Measurements from ENCODE around the gene TLL1.

Gene TLL1

DNA sequence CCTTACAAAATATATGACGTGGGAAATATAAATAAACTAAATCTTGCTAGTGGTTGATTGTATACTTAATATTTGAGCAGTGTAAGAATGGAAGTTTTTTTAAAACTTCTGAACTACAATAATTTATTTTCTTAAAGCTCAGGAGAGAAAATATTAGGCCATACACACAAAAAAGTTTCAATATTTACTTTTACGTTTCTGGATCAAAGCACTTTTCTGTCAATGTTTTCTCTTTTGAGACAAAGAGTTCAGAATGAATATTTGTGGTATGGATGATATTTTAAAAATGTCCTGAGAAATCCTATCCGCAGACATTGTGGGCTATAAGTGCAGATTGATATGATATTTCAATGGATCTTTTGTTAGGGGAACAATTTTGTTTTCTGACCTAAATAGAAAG lies 109.9 kb downstream of the TLL1 start:
- DNase-seq: no peak

DNA sequence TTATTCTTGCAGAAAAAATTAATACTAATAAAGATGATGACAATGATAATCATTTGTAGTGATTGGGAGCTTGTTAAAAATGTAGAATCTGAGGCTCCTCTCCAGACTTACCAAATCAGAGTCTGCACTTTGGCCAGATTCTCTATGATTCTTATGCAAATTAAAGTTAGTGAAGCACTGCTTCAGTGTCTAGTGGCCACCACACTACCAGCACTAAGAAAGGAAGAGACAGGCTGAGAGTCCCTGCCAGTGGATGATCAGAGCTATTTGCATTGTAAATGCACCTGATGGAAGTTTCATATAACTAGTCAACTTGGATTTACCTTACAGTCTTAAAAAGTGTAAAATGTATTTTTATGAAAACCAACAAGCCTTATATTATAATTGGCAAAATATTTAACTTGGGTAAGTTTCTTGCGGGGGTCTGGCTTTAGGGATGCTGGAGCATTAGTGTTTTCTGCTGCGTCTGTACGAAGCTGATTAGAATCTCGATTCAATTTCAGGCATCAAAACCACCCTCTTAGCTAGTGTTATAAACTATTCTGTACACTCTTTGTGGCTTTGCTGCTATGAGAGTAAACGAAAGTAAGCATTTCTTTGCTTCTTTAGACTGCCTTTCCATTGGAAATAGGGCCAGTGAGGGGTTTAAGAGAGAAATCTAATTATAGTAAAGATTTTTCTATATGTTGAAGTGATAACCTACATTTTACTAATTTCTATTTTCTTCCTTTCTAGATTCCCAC lies 114.1 kb downstream of the TLL1 start:
- DNase-seq: no peak

- DNase-seq: no peak
Observed at GRCh38 chr4:165991325-165992180, 118.5 kb downstream of the TLL1 start.

- no peak for DNase-seq
Observed at GRCh38 chr4:165992283-165992682, 119.2 kb downstream of the TLL1 start.

DNA sequence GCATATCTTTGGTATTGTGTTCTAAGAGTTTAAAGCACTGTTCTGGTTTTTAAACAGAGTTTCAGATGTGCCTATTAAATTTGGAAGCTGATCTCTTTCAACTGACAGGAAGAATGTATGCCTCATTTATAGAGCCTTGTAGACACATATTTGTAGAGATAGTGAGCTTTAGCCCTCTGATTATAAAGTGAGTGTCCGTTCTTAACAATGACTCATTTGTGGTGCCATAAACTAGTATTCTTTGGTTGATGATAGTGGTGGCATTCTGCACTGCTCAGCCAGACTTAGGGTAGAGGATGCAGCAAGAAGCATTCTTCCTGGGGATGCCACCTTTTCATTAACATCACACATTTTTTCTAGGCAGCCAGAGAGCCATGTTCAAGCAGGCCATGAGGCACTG lies 121.7 kb downstream of the TLL1 start:
- DNase-seq: no peak

DNA sequence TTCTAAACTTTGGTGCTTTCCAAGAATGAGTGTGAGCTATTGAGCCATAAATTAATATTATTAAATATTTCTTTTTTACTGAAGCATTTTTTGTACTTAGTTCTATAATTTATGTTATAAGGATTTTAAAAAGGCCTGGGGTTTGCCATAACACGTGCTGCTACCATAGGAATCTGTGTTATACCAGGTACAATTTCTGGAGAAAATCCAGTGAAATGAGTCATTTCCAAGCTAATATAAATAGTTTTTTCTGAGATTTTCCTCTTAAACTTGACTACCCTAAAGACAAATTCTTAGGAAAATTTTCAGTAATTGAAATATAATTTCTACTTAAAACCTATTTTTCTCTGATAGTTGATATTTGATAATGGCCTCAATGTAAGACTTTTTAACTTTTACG lies 130.8 kb downstream of the TLL1 start:
- no peak for DNase-seq

DNA sequence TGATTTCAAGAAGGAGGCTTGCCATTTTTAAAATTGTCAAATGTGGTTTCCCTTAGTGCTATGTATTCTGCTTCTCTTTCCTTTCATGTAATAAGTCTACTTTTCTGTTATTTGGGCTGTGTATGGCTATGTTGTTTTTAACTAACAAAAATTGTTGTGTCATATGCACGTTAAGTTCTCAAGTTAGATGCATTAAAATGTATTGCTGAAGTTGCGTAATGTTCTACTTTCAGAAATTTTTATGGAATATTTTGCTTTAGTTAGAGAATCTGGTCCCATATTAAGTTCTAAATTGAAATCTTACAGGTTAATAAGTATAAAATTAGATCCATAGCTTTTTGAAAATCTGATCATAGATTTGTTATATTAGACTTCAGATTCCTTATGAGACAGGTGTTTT lies 133.2 kb downstream of the TLL1 start:
- DNase-seq: no peak

DNA sequence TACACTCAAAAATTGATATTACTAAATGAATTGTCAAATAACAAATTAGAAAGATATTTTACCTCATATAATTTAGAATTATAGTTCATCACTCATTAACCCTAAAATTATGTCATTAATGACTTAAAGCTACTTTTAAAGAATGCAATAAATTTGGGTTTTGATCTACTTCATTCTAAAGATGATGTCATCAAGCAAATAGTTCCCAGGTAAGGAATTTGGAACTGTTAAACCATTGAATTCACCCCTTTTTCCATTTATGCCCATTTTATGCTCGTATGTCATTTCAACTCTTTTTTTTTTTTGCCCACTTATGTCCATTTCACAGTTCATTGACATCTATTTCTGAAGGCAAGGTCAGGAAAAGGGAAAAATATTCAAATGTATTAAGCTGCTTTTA lies 135.5 kb downstream of the TLL1 start:
- DNase-seq: no peak

DNA sequence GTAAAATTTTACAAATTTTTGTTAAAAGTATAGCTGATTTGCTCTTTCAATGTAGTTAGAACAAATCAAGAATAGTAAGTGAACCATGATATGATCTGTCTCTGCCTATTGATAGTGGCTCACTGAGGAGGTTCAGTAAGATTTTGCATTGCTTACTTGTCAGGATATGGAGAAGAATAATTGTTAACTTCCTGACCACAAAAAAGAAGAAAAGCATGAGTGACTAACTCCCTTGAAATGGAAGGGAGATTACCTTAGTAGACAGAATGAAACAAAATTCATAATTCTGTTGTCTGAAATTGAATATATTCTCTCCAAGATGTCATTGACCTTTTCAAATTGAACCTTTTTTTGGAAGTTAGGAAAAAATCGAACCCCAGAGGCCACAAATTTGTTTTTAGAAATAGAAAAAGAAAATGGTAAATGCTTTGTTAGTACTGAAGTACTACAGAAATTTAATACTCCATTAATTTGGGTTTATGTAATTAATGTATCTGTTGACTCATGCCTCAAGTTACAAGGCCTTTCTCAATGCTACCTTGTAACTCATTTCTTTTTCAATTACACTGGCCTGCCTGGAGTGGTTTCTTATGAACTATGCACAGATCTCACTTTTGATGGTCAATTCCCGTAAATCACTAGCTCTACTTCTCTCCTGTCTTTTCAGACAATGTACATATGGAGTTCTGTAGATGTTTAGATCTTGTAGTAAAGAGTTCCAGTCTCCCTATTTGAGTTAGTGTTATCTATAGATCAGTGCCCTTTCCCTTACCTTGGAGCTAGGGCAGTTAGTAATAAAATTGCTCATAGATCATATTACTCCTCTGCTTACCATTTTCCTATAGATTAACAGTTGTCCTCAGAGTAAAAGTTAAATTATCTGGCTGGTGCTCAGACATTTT lies 139.3 kb downstream of the TLL1 start:
- no peak for DNase-seq

- no peak for DNase-seq
Observed at GRCh38 chr4:166014411-166014810, 141.4 kb downstream of the TLL1 start.

GRCh38 chr4:166017804-166018203 lies 144.8 kb downstream of the TLL1 start:
- DNase-seq: no peak

GRCh38 chr4:166019441-166020220 lies 146.6 kb downstream of the TLL1 start:
- no peak for DNase-seq

GRCh38 chr4:166021617-166022016 lies 148.6 kb downstream of the TLL1 start:
- DNase-seq: no peak

DNA sequence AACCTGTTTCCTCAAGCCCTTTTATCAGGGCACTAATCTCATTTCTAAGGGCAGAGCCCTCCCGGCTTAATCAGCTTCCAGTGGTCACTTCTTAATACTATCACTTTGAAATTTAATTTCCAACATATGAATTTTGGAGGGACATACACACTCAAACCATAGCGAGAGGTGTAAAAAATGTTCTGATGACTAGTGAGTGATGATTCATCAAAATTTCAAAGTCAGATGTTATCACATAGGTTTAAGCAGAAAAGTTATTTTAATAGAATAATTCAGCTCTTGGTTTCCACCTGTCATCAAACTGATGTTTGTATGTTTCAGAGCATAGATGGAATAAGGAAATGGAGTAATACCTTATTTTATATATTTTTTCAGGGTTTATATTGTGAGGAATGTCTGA lies 161.9 kb downstream of the TLL1 start:
- DNase-seq: no peak

DNA sequence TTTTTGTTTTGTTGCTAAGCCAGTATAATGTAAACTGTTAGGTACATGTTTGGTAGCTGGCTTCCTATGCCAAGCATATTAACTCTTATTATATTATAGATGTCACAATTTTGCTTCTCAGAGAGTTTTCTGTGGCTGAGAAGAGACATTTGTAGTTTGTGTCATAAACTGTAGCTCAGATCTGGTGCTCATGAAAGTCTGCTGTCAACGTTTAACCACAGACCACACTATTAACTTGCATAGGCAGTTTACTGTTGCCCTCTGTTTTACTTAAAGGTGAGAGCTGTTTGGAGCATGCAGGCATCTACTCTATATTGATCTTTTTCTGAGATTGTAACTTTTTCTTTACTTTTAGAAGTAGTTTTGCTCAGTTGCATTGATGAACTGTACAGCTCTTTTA lies 166.8 kb downstream of the TLL1 start:
- DNase-seq: no peak

DNA sequence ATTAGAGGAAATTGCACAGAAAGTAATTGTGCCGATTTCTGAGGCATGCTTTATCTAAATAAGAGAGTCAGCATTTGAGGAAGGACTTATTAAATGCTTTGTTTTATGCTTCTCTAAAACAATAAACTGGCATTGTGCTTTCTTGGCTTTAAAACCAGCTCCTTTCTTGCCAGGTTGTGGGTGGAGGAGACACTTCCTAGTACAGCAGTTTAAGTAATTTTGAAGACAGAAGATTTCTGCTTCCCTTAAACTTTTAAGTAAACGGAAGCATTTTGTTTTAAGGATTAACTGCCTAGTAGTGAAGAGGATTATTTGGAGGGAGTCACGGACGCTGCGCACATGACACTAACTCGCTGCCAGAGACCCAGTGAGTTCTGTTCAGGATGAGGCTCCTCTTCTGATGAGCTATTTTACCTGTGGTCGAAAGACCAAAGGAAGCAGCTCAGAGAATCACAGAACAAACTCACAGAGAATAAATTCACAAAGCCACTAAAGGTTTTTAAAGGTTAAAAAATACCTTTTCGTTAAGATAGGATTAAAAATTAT lies 169.5 kb downstream of the TLL1 start:
- DNase-seq: no peak

GRCh38 chr4:166043801-166044200 lies 170.8 kb downstream of the TLL1 start:
- DNase-seq: no peak

GRCh38 chr4:166044871-166045270 lies 171.8 kb downstream of the TLL1 start:
- no peak for DNase-seq

GRCh38 chr4:166045457-166045856 lies 172.4 kb downstream of the TLL1 start:
- no peak for DNase-seq

- no peak for DNase-seq
Observed at GRCh38 chr4:166049036-166049435, 176.0 kb downstream of the TLL1 start.

GRCh38 chr4:166064721-166065120 lies 191.7 kb downstream of the TLL1 start:
- no peak for DNase-seq

DNA sequence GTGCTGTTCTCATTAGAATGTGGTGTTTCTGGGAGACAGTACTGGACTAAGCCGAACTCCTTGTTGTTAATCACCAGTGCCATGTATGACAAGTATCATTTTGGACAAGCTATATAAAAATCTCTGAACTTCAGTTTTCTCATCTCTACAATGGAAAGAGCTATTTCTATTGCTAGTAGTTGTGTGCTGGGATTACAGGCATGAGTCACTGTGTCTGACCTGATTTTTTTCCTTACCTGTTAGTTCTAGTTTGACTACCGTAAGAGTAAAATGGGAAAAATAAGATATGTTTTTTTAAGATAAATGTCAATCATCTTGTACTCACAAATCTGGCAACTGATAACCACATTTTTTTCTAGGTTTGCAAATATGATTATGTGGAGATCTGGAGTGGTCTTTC lies 192.3 kb downstream of the TLL1 start:
- no peak for DNase-seq

All from effector CD4-positive, alpha-beta T cell (primary cell).